Stimulated activated CD8-positive, alpha-beta memory T cell treated with anti-CD3 and anti-CD28 coated beads, Interleukin-15, amount 100 ng/mL, for 1 hour (primary cell): ENCODE measurements around the gene CCDC3.
"Not testable (repeated sequence)": the region's sequence is repeated elsewhere in the genome, so short reads cannot be mapped to it uniquely, and the experiment has no call there.

Experiments
- DNase-seq: peaks from one replicate; pipeline ENCODE4 v3.0.0-alpha.2; 2020; ENCODE audit warnings: low read depth

Gene CCDC3

GRCh38 chr10:12999849-13000248 is 1.7 kb downstream of the CCDC3 start:
- DNase-seq: no peak

GRCh38 chr10:12995425-12995861 is 6.1 kb downstream of the CCDC3 start:
- no peak for DNase-seq

- no peak for DNase-seq
Observed at GRCh38 chr10:12993595-12993994, 7.9 kb downstream of the CCDC3 start.

GRCh38 chr10:12985347-12985746 is 16.2 kb downstream of the CCDC3 start:
- no peak for DNase-seq

- no peak for DNase-seq
Observed at GRCh38 chr10:12984165-12984747, 17.3 kb downstream of the CCDC3 start.

GRCh38 chr10:12983568-12983967 is 17.9 kb downstream of the CCDC3 start:
- DNase-seq: not testable (repeated sequence)

- DNase-seq: no peak
Observed at GRCh38 chr10:12981570-12981969, 19.9 kb downstream of the CCDC3 start.

GRCh38 chr10:12980713-12981306 is 20.7 kb downstream of the CCDC3 start:
- DNase-seq: no peak

- no peak for DNase-seq
Observed at GRCh38 chr10:12980102-12980661, 21.3 kb downstream of the CCDC3 start.

- DNase-seq: no peak
Observed at GRCh38 chr10:12978891-12979290, 22.6 kb downstream of the CCDC3 start.

- no peak for DNase-seq
Observed at GRCh38 chr10:12975906-12976305, 25.6 kb downstream of the CCDC3 start.

- DNase-seq: no peak
Observed at GRCh38 chr10:12975266-12975665, 26.2 kb downstream of the CCDC3 start.

- DNase-seq: no peak
Observed at GRCh38 chr10:12974491-12975199, 26.9 kb downstream of the CCDC3 start.

- no peak for DNase-seq
Observed at GRCh38 chr10:12974078-12974477, 27.4 kb downstream of the CCDC3 start.

- no peak for DNase-seq
Observed at GRCh38 chr10:12973149-12973718, 28.3 kb downstream of the CCDC3 start.

GRCh38 chr10:12972146-12972545 is 29.4 kb downstream of the CCDC3 start:
- no peak for DNase-seq

- no peak for DNase-seq
Observed at GRCh38 chr10:12971001-12971788, 30.3 kb downstream of the CCDC3 start.

- no peak for DNase-seq
Observed at GRCh38 chr10:12969951-12970350, 31.6 kb downstream of the CCDC3 start.

GRCh38 chr10:12966067-12966466 is 35.4 kb downstream of the CCDC3 start:
- DNase-seq: no peak

- DNase-seq: no peak
Observed at GRCh38 chr10:12965571-12965970, 35.9 kb downstream of the CCDC3 start.

- no peak for DNase-seq
Observed at GRCh38 chr10:12962556-12962955, 39.0 kb downstream of the CCDC3 start.
